ENCODE results near the gene STARD13.

GRCh38 chr13:33072759-33073158 lies 212.8 kb downstream of the STARD13 start:
- TF ChIP-seq, protein P1, sequence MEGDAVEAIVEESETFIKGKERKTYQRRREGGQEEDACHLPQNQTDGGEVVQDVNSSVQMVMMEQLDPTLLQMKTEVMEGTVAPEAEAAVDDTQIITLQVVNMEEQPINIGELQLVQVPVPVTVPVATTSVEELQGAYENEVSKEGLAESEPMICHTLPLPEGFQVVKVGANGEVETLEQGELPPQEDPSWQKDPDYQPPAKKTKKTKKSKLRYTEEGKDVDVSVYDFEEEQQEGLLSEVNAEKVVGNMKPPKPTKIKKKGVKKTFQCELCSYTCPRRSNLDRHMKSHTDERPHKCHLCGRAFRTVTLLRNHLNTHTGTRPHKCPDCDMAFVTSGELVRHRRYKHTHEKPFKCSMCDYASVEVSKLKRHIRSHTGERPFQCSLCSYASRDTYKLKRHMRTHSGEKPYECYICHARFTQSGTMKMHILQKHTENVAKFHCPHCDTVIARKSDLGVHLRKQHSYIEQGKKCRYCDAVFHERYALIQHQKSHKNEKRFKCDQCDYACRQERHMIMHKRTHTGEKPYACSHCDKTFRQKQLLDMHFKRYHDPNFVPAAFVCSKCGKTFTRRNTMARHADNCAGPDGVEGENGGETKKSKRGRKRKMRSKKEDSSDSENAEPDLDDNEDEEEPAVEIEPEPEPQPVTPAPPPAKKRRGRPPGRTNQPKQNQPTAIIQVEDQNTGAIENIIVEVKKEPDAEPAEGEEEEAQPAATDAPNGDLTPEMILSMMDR (IDR thresholded peaks at IDR 0.05): no peak
- no peak for TF ChIP-seq POLR2A (IDR thresholded peaks at IDR 0.05)
